Keratinocyte (primary cell): ENCODE data around the gene BCL7A. TPM values are rescaled to one million over a fixed set of nuclear protein-coding genes. Genes with fewer than 3 reads are reported as not detected.

Source experiments
- DNase-seq: peaks from one replicate; pipeline ENCODE4 v3.0.0-alpha.2; 2011; ENCODE audit warnings: low read depth, missing footprints, low spot score
- FAIRE-seq: peaks from 2 replicates; lab custom pipeline; 2011; peaks lifted over from hg19 to GRCh38; lab: Jason Lieb, UNC
- H2AFZ ChIP-seq: 2 replicates; pipeline ENCODE4 v1.6.0; 2012; ENCODE audit warnings: low read length, control low read depth, inconsistent platforms; ENCODE audit not compliant: control insufficient read depth
- H3K27ac ChIP-seq: 2 replicates; pipeline ENCODE4 v1.5.1; 2011; ENCODE audit warnings: low read length; ENCODE audit not compliant: control insufficient read depth, insufficient read depth
- H3K27me3 ChIP-seq: 3 replicates; pipeline ENCODE4 v1.6.0; 2011; ENCODE audit warnings: low read length; ENCODE audit not compliant: control insufficient read depth, insufficient read depth; ENCODE audit errors: extremely low read depth
- H3K36me3 ChIP-seq, 2 experiments: 2 replicates in 1 of 2; 3 replicates in 1 of 2; pipeline ENCODE4 v1.5.1; 2011; ENCODE audit warnings: low read length in 2 of 2, mild to moderate bottlenecking in 1 of 2; ENCODE audit not compliant: control insufficient read depth in 2 of 2, insufficient read depth in 2 of 2; ENCODE audit errors: extremely low read depth in 1 of 2
- H3K4me1 ChIP-seq: 3 replicates; pipeline ENCODE4 v1.5.1; 2011; ENCODE audit warnings: low read length; ENCODE audit not compliant: control insufficient read depth, insufficient read depth; ENCODE audit errors: extremely low read depth
- H3K4me2 ChIP-seq: 3 replicates; pipeline ENCODE4 v1.6.0; 2011; ENCODE audit warnings: low read depth, low read length; ENCODE audit not compliant: control insufficient read depth, insufficient read depth; ENCODE audit errors: extremely low read depth
- H3K4me3 ChIP-seq, 3 experiments: fragments of 200-600 bp in 1 of 3; sonication (generic) in 1 of 3; 2 replicates in 2 of 3; 3 replicates in 1 of 3; pipeline ENCODE4 v1.5.1; 2011 to 2016; ENCODE audit warnings: low read length in 3 of 3, mild to moderate bottlenecking in 3 of 3, control low read depth in 2 of 3, inconsistent platforms in 1 of 3, low read depth in 1 of 3, mixed read lengths in 1 of 3, mixed run types in 1 of 3, moderate library complexity in 1 of 3; ENCODE audit not compliant: control insufficient read depth in 2 of 3, insufficient read depth in 2 of 3; ENCODE audit errors: extremely low read depth in 1 of 3
- H3K79me2 ChIP-seq: 2 replicates; pipeline ENCODE4 v1.6.0; 2012; ENCODE audit warnings: low read length; ENCODE audit not compliant: control insufficient read depth, insufficient read depth
- H3K9ac ChIP-seq: 3 replicates; pipeline ENCODE4 v1.6.0; 2011; ENCODE audit warnings: low read length; ENCODE audit not compliant: control insufficient read depth, insufficient read depth; ENCODE audit errors: extremely low read depth
- H3K9me1 ChIP-seq: 3 replicates; pipeline ENCODE4 v1.6.0; 2011; ENCODE audit warnings: low read length; ENCODE audit not compliant: control insufficient read depth, insufficient read depth; ENCODE audit errors: extremely low read depth
- H3K9me3 ChIP-seq: 2 replicates; pipeline ENCODE4 v1.5.1; 2012; ENCODE audit warnings: low read depth, low read length; ENCODE audit not compliant: control insufficient read depth
- H4K20me1 ChIP-seq: 3 replicates; pipeline ENCODE4 v1.6.0; 2011; ENCODE audit warnings: low read length; ENCODE audit not compliant: control insufficient read depth, insufficient read depth; ENCODE audit errors: extremely low read depth
- CTCF ChIP-seq, 3 experiments: IDR thresholded peaks in 1 of 3; conservative IDR thresholded peaks in 1 of 3; optimal IDR thresholded peaks in 1 of 3; 2 replicates in 2 of 3; 3 replicates in 1 of 3; pipeline versions ENCODE3 to v1.5.1; 2011; ENCODE audit warnings: low read length in 3 of 3, mild to moderate bottlenecking in 3 of 3, moderate library complexity in 2 of 3, control low read depth in 1 of 3, inconsistent platforms in 1 of 3; ENCODE audit not compliant: insufficient read depth in 2 of 3; ENCODE audit errors: extremely low read depth in 1 of 3
- EZH2 ChIP-seq: IDR thresholded peaks from one replicate; pipeline ENCODE4 v1.6.1; 2012; ENCODE audit warnings: inconsistent platforms, mild to moderate bottlenecking, low read length, moderate library complexity
- dilution Hi-C: fragments of 300-500 bp; cut with MboI; formaldehyde crosslinking; loops from one replicate; pipeline ENCODE4 v1.7.0; 2020; ENCODE audit warnings: low sequenced_read_pairs; ENCODE audit not compliant: extremely low pct_ligation_motif_present
- polyA plus RNA-seq, 5 experiments: library from polyadenylated mRNA; depleted of rRNA in 3 of 5; stranded (reverse) in 3 of 5; stranded (forward) in 1 of 5; unstranded in 1 of 5; fragments of >200 nt; gene quantifications; 1 replicate in 1 of 5; 2 replicates in 3 of 5; 3 replicates in 1 of 5; pipeline versions ENCODE4 v1.2.1 to v1.2.3, GENCODE V29; 2011 to 2012; ENCODE audit warnings: missing spikeins in 2 of 5, low read depth in 1 of 5, low replicate concordance in 1 of 5

BCL7A gene
- polyA plus RNA-seq, 1 donor (not counting 4 experiments of a cell fraction or from before 2014, with no cell fraction given): 12.8 TPM

GRCh38 chr12:122013791-122014590 is 7.7 kb upstream of the BCL7A start:
- dilution Hi-C loops: no loop called here
- Histone ChIP-seq H3K9me3 (no peaks in the 10 kb centered on the region), H3K4me3 (no peak overlapping the region), H3K9me1 (no peaks in the 10 kb centered on the region), H3K4me1 (no peaks in the 10 kb centered on the region), H3K79me2 (no peaks in the 10 kb centered on the region), H3K36me3 (no peaks in the 10 kb centered on the region), H3K27me3 (no peaks in the 10 kb centered on the region), H4K20me1 (no peaks in the 10 kb centered on the region), H2AFZ (no peak overlapping the region), H3K4me2 (no peak overlapping the region), H3K9ac (no peak overlapping the region), H3K27ac (no peak overlapping the region)
- FAIRE-seq (no peak), DNase-seq (no peak)
- TF ChIP-seq CTCF (optimal IDR thresholded peaks at IDR 0.05 in 1 of 3, IDR thresholded peaks at IDR 0.05 in 1 of 3, conservative IDR thresholded peaks at IDR 0.05 in 1 of 3; ENCODE audit: extremely low read depth in 1 of 3, insufficient read depth in 2 of 3, low read length in 3 of 3) (no peak), EZH2 (no peak)

GRCh38 chr12:122014781-122015180 is 6.9 kb upstream of the BCL7A start:
- TF ChIP-seq EZH2 (no peak), CTCF (optimal IDR thresholded peaks at IDR 0.05 in 1 of 3, IDR thresholded peaks at IDR 0.05 in 1 of 3, conservative IDR thresholded peaks at IDR 0.05 in 1 of 3; ENCODE audit: extremely low read depth in 1 of 3, insufficient read depth in 2 of 3, low read length in 3 of 3) (no peak)
- dilution Hi-C loops: no loop called here

More at GRCh38 chr12:122014781-122015180, 6.9 kb upstream of the BCL7A start:
- H3K36me3 ChIP-seq: no peaks in the 10 kb centered on the region
- no peak overlapping the region for H2AFZ ChIP-seq
- H3K27ac ChIP-seq: no peak overlapping the region
- H3K4me1 ChIP-seq: no peaks in the 10 kb centered on the region
- no peaks in the 10 kb centered on the region for H4K20me1 ChIP-seq
- no peaks in the 10 kb centered on the region for H3K9me3 ChIP-seq
- no peak overlapping the region for H3K4me3 ChIP-seq
- no peaks in the 10 kb centered on the region for H3K79me2 ChIP-seq
- FAIRE-seq: no peak
- no peak overlapping the region for H3K9ac ChIP-seq
- no peaks in the 10 kb centered on the region for H3K9me1 ChIP-seq
- no peak overlapping the region for H3K4me2 ChIP-seq
- no peaks in the 10 kb centered on the region for H3K27me3 ChIP-seq
- DNase-seq: no peak
